NOMO-1 treated with dmso at 0.1 percent for 144 hours (cell line): ENCODE measurements around the gene UPF2.
"Not testable (repeated sequence)": the region's sequence is repeated elsewhere in the genome, so short reads cannot be mapped to it uniquely, and the experiment has no call there.

Experiments used
- DNase-seq: peaks from one replicate; lab custom pipeline; 2025; ENCODE audit not compliant: unreplicated experiment; lab: John Stamatoyannopoulos, UW

The UPF2 gene

GRCh38 chr10:11908536-11908935 is 134.1 kb downstream of the UPF2 start:
- DNase-seq = no peak

GRCh38 chr10:11907914-11908313 is 134.7 kb downstream of the UPF2 start:
- no peak for DNase-seq

DNA sequence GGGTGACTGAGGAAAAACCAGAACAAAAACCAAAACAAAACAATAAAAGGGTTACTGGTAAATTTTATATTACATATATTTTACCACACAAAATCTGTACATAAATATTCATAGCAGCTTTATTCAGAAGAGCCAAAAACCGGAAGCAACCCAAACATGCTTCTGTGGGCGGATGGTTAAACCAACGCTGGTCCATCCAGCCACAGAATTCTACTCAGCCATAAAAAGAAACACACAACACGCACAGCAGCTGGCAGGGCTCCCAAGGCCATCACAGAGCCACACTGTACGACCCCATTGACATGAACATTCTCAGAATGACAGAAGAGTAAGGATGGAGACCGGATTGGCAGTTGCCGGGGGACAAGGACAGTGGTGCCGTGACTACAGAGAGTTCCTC is 135.9 kb downstream of the UPF2 start:
- DNase-seq = no peak

GRCh38 chr10:11902646-11903045 is 140.0 kb downstream of the UPF2 start:
- no peak for DNase-seq

DNA sequence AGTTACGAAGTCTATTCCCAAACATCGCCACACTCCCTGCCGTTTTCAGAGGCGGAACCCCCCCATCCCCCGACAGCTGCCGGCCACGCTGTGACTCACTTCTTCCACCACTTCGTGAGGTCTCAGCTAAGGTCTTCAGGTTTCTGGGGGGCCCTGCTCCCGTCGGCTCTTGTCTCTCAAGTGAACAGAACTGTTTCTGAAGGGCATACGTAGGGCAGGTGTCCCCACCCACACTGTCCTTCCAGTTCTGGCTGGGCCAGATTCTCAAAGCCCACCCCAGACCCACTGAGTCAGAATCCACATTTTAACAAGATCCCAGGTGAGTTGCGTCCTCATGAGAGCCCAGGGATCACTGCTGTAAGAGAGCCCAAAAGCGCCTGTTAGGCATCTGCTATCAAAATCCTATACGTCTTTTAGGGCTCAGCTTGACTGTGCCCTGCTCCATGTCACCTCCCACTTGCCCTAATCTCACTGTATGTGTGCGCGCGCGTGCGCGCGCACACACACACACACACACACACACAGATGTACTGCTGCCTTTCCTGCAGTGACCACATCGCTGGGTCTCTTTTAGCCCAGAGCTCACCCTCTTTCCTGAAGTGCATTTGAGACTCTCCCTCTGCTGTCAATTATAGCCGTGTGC is 140.7 kb downstream of the UPF2 start:
- DNase-seq = no peak

DNA sequence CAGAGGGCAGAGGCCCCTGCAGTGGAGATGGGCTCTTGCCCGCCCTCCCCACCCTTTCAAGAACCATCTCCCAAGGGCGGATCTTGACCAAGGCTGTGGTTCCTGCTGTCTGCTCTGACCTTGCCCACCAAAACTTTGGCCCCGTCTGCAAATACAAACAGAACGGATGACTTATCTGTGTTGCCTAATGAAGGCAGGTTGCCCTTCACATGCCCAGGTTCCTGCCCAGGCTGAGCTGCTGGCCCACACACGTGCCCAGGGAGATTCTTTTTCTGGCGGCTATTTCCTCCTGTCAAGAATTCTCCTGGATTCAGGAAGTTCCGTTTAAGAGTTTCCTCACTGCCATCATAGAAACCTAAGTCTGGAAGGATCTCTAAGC is 141.2 kb downstream of the UPF2 start:
- no peak for DNase-seq

- DNase-seq = no peak
Observed at GRCh38 chr10:11901036-11901301, 141.6 kb downstream of the UPF2 start.

DNA sequence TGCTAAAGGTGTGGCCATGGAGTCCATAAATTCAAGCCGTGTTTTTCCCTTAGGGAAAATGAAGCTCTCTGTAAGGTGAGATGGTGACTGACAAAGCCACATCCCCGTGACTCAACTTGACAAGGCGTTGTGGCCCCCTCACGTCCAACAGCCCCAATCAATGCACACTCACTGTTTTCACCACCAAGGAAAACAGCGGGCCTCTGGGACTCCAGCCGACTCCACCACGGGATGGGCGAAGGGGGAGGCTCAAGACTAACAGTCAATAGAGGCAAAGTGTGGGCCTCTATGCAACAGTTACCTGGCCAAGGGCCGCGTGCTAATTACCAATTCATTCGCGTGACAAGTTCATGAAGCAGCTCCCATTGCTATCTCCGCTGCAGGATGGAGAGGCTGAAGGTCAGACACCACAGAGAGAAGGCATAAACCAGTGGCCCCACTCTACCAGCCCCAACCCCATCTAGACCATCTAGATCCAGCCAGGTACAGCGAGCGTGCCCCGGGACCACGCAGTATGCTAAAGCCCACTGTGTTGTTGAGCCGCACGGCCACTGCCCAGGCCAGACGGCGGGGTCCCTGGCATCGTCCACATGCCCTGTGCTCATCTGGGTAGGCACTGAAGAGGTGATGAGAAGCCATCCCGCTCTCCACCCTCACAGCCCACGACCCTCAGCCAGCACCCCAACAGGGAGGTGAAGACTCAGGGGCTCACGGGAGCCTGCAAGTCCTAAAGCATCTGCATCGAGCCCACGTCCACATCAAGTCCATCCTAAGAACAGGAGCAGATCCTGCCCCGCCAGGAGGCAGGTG is 143.3 kb downstream of the UPF2 start:
- DNase-seq = no peak

GRCh38 chr10:11898372-11899066 is 144.1 kb downstream of the UPF2 start:
- no peak for DNase-seq

GRCh38 chr10:11898033-11898371 is 144.6 kb downstream of the UPF2 start:
- DNase-seq = no peak

- DNase-seq = no peak
Observed at GRCh38 chr10:11896549-11897200, 145.9 kb downstream of the UPF2 start.

DNA sequence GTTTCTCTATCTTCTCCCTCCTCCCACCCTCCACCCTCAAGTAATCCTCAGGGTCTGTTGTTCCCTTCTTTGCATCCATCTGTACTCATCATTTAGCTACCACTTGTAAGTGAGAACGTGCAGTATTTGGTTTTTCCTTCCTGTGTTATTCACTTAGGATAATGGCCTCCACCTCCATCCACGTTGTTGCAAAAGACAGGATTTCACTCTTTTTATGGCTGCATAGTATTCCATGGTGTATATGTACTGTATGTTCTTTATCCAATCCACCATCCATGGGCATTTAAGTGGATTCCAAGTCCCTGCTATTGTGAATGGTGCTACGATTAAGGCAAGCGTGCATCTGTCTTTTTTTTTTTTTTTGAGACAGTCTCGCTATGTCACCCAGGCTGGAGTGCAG is 147.0 kb downstream of the UPF2 start:
- no peak for DNase-seq

DNA sequence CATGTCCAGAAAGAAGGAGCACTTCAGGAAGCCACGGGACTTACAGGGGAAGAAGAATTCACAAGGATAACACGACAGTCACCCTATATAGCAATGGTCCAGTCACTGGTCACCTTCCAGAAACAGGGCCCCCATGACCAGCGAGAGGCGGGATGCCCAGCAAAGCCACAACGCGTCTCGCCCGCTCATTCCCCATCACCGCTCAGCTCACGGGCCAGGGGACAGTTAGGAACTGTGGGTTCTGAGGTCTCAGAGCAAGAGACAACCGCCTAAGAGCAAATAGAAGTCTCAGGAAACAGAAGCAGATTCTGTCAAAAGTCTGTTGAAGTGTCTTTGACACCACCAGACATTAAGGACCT is 147.5 kb downstream of the UPF2 start:
- DNase-seq = no peak

DNA sequence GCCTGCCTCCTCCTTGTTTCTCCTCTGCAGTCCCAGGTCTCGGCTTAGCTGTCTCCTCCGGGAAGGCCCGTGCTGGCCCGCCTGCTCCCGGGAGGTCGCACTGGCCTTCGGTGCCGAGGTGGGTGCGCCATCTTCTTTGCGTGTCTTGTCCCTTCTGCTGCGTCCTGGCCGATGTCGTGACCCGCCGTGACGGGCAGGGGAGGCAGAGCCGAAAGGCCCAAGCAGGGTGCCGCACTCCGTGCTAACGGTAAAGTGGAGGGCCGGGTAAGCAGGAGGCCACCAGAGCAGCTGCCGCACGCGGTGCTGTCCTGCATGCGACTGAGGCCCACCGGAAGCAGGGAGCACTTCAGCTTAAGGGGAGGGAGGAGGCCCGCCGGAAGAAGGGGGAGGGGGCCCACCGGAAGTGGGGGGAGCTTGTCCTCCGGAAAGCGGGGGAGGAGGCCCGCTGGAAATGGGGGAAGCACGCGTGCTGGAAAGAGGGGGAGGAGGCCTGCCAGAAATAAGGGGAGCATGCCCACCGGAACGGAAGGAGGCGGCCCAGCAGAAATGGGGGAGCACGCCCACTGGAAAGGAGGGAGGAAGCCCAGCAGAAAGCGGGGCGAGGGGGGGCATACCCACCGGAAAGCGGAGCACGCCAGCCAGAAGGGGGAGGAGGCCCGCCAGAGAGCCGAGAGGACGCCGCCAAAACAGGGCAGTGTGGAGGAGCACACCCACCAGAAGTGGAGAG is 148.1 kb downstream of the UPF2 start:
- DNase-seq = no peak

DNA sequence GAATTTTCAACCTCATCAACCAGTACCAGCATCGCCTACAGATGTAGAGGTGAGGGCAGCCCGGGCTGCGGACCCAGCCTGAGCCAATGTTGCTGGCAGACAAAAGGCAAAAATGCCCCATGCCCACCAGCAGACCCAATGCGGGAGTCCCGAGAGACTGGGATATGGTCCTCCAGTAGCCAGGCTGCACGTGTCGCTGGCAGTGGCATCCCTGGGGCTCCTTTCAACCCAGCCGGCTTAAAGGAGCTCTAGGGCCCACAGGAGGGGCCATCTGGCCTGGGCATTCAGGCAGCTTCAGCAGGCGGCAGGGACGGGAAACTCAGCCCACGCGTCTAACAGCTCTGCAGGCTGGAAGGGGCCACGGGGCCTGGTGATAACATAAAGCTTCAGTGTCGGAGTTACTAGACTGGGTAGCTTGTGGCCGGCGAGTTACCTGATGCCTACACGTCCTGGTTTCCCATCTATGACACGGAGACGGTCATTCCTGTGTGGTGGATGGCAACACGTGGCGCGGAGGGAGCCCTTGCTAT is 148.8 kb downstream of the UPF2 start:
- DNase-seq = no peak

GRCh38 chr10:11891776-11892486 is 150.7 kb downstream of the UPF2 start:
- no peak for DNase-seq

DNA sequence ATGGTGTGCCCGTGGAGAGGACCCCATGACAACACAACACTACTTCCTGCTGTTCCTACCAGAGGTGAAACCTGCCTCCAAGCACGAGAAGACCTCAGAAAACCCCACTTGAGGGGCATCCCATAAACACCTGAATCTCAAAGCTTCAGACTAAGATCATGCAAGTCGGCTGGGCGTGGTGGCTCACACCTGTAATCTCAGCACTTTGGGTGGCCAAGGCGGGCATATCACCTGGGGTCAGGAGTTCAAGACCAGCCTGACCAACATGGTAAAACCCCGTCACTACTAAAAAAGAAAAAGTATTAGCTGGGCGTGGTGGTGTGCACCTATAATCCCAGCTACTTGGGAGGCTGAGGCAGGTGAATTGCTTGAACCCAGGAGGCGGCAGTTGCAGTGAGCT is 153.3 kb downstream of the UPF2 start:
- not testable (repeated sequence) for DNase-seq

DNA sequence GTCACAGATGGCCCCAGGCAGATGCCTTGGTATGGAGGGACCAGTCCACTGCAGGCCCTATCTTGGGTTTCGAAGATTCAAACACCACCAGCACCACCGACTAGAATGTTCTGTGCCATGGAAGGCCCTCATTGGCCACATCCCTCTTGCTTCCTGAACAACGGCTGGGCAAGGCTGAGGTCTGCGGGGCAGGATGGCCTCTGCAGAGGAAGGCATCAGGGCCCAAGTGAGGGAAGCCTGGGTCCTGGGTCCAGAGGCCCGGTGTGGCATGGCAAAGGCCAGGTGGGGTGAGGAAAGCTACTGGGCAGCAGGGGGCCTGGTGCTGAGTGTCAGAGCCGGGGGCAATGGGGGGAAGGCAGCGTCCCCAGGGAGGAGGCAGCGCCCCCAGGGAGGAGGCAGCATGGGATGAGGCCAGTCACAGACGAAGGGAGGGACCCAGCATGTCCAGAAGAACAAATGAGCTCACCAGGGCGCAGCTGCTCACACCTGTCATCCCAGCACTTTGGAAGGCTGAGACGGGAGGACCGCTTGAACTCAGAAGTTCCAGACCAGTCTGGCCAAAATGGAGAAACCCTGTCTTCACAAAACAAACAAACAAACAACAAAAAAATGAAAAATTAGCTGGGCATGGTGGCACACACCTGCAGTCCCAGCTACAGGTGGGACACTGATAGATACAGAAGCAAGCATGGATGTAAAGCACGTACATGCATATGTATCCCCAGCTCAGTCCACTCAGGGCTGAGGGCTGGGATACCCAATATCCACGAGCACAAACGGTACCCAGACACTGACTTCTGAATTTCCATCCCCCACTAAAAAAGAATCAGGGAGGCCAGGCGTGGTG is 155.0 kb downstream of the UPF2 start:
- DNase-seq = no peak

GRCh38 chr10:11886851-11887250 is 155.8 kb downstream of the UPF2 start:
- DNase-seq = no peak

DNA sequence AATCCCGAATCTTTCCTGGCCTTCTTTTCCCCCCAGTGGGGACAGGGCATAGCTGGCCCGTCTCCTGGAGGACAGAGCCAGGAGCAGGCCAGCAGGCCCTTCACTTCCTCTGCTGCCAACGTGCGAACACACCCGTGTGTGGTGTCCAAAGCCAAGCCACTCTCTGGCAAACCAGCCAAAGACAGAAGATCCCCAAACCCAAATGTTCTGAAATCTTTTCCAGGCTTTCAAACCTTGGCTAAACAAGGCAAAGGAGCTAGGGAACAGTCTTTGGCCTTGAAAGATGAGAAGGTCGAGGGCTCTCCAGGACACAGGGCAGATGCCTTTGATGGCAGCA is 156.5 kb downstream of the UPF2 start:
- no peak for DNase-seq
